HepG2 (cell line): ENCODE results near the gene PITX3. TPM values are rescaled to one million over a fixed set of nuclear protein-coding genes. Genes with fewer than 3 reads are reported as not detected.

Experiments
- KDM6A ChIP-seq: IDR thresholded peaks from 2 replicates; pipeline ENCODE4 v1.6.1; 2016; ENCODE audit warnings: low read depth
- NKX3-1 ChIP-seq: sonication (generic); formaldehyde crosslinking; IDR thresholded peaks from 2 replicates; pipeline ENCODE4 v1.5.0; 2020; ENCODE audit warnings: missing genetic modification reagents
- SP2 ChIP-seq: sonication (generic); formaldehyde crosslinking; IDR thresholded peaks from 2 replicates; pipeline ENCODE4 v1.5.1; 2020; ENCODE audit warnings: mild to moderate bottlenecking, missing genetic modification reagents
- TBL1XR1 ChIP-seq: fragments of 150-350 bp; IDR thresholded peaks from 2 replicates; pipeline ENCODE4 v1.6.1; 2014; ENCODE audit warnings: borderline replicate concordance, low read length; ENCODE audit not compliant: partially characterized antibody
- ZMYM3 ChIP-seq: sonication (generic); formaldehyde crosslinking; IDR thresholded peaks from 2 replicates; pipeline ENCODE4 v1.5.1; 2020; ENCODE audit warnings: mild to moderate bottlenecking, missing genetic modification reagents
- ZNF138 ChIP-seq: sonication (generic); formaldehyde crosslinking; IDR thresholded peaks from 2 replicates; pipeline ENCODE4 v1.5.0; 2020; ENCODE audit warnings: mild to moderate bottlenecking, low read depth, missing genetic modification reagents
- ZNF329 ChIP-seq: sonication (generic); formaldehyde crosslinking; IDR thresholded peaks from 2 replicates; pipeline ENCODE4 v1.9.0; 2021; ENCODE audit warnings: low read depth, mild to moderate bottlenecking, missing genetic modification reagents
- ZNF709 ChIP-seq: sonication (generic); formaldehyde crosslinking; IDR thresholded peaks from 2 replicates; pipeline ENCODE4 v1.5.0; 2020; ENCODE audit warnings: mild to moderate bottlenecking, missing genetic modification reagents
- ZNF761 ChIP-seq: sonication (generic); formaldehyde crosslinking; conservative IDR thresholded peaks from 2 replicates; pipeline ENCODE4 v1.4.0; 2020; ENCODE audit warnings: mild to moderate bottlenecking, missing genetic modification reagents
- ZSCAN30 ChIP-seq: sonication (generic); formaldehyde crosslinking; IDR thresholded peaks from 2 replicates; pipeline ENCODE4 v1.5.0; 2020; ENCODE audit warnings: mild to moderate bottlenecking, missing genetic modification reagents
- polyA plus RNA-seq, 8 experiments: library from polyadenylated mRNA; depleted of rRNA in 3 of 8; stranded (reverse) in 7 of 8; unstranded in 1 of 8; fragments of >200 nt; fragmentation: Illumina TruSeq in 4 of 8; extraction: Trizol in 4 of 8; gene quantifications; 2 replicates each; pipeline versions ENCODE4 v1.2.1 to v1.2.3, GENCODE V29; 2011 to 2016; ENCODE audit warnings: low read depth in 4 of 8, missing spikeins in 1 of 8, mixed read lengths in 1 of 8; ENCODE audit not compliant: insufficient read depth in 1 of 8
- total RNA-seq, 5 experiments: library from RNA; depleted of rRNA; stranded (reverse); fragments of >200 nt; fragmentation: Illumina TruSeq; extraction: Trizol; gene quantifications; 2 replicates each; pipeline ENCODE4 v1.2.3, GENCODE V29; 2016; ENCODE audit warnings: low read depth in 1 of 5
- TF ChIP-seq, protein P1 (sequence below): IDR thresholded peaks from 2 replicates; pipeline ENCODE4 v1.6.1; 2016; ENCODE audit warnings: control low read depth
- TF ChIP-seq, protein P2 (sequence below): sonication (generic); formaldehyde crosslinking; IDR thresholded peaks from 2 replicates; pipeline ENCODE4 v1.4.0; 2020; ENCODE audit warnings: missing genetic modification reagents, low read depth, mild to moderate bottlenecking, borderline replicate concordance
- TF ChIP-seq, protein P3 (sequence below): sonication (generic); formaldehyde crosslinking; IDR thresholded peaks from 2 replicates; pipeline ENCODE4 v1.4.0; 2020; ENCODE audit warnings: mild to moderate bottlenecking, missing genetic modification reagents
- TF ChIP-seq, protein P4 (sequence below): sonication (generic); formaldehyde crosslinking; IDR thresholded peaks from 2 replicates; pipeline ENCODE4 v1.4.0; 2020; ENCODE audit warnings: missing genetic modification reagents
- TF ChIP-seq, protein P5 (sequence below): sonication (generic); formaldehyde crosslinking; IDR thresholded peaks from 2 replicates; pipeline ENCODE4 v1.4.0; 2020; ENCODE audit warnings: missing genetic modification reagents
- TF ChIP-seq, protein P6 (sequence below): IDR thresholded peaks from 2 replicates; pipeline ENCODE4 v1.6.1; 2018; ENCODE audit warnings: missing genetic modification reagents, mild to moderate bottlenecking, missing compliant biosample characterization
- TF ChIP-seq, protein P7 (sequence below): sonication (generic); formaldehyde crosslinking; IDR thresholded peaks from 2 replicates; pipeline ENCODE4 v1.8.0; 2022; ENCODE audit warnings: missing genetic modification reagents, low read depth, mild to moderate bottlenecking, borderline replicate concordance

Gene PITX3
- total and polyA plus RNA-seq, 2 of the 13 experiments (the other 11 are each of a cell fraction or from before 2014, with no cell fraction given), result not detected

DNA sequence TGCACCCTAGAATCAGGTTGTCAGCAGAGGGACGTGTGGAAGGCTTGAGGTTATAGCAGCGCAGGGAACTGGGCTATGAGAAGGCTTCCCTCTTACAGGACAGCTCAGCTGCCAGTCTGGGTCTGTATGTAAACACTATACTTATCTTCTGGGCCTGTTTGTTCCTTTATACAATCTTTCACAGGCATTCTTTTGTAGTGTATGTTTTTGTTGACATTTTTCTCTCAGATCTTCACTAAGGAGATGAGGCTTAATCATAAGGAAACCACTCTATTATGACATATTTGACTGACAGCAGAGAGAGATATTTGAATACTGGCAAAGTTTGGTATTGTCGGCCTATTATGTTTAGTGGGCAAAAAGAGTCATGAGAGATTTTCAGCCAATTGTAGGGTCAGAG, 4.9 kb upstream of the PITX3 start (continued):
- TF ChIP-seq, protein P1, sequence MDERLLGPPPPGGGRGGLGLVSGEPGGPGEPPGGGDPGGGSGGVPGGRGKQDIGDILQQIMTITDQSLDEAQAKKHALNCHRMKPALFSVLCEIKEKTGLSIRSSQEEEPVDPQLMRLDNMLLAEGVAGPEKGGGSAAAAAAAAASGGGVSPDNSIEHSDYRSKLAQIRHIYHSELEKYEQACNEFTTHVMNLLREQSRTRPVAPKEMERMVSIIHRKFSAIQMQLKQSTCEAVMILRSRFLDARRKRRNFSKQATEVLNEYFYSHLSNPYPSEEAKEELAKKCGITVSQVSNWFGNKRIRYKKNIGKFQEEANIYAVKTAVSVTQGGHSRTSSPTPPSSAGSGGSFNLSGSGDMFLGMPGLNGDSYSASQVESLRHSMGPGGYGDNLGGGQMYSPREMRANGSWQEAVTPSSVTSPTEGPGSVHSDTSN (CRISPR knock-in tag), result peak; percentile 37; the same call in 1 of the 2 replicates
- TF ChIP-seq ZNF709 (no peak), TBL1XR1 (no peak), NKX3-1 (CRISPR knock-in tag) (no peak), SP2 (CRISPR knock-in tag) (no peak), ZSCAN30 (CRISPR knock-in tag) (no peak), ZNF329 (CRISPR knock-in tag) (no peak), ZNF761 (CRISPR knock-in tag) (no peak), ZNF138 (CRISPR knock-in tag) (no peak), KDM6A (CRISPR knock-in tag) (no peak), ZMYM3 (CRISPR knock-in tag) (no peak)
- TF ChIP-seq, protein P2, sequence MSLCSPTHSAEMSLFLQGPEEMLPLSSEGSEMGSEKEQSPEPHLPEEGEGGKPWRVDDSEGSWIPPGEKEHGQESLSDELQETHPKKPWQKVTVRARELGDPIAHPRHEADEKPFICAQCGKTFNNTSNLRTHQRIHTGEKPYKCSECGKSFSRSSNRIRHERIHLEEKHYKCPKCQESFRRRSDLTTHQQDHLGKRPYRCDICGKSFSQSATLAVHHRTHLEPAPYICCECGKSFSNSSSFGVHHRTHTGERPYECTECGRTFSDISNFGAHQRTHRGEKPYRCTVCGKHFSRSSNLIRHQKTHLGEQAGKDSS, result no peak
- TF ChIP-seq, protein P3, sequence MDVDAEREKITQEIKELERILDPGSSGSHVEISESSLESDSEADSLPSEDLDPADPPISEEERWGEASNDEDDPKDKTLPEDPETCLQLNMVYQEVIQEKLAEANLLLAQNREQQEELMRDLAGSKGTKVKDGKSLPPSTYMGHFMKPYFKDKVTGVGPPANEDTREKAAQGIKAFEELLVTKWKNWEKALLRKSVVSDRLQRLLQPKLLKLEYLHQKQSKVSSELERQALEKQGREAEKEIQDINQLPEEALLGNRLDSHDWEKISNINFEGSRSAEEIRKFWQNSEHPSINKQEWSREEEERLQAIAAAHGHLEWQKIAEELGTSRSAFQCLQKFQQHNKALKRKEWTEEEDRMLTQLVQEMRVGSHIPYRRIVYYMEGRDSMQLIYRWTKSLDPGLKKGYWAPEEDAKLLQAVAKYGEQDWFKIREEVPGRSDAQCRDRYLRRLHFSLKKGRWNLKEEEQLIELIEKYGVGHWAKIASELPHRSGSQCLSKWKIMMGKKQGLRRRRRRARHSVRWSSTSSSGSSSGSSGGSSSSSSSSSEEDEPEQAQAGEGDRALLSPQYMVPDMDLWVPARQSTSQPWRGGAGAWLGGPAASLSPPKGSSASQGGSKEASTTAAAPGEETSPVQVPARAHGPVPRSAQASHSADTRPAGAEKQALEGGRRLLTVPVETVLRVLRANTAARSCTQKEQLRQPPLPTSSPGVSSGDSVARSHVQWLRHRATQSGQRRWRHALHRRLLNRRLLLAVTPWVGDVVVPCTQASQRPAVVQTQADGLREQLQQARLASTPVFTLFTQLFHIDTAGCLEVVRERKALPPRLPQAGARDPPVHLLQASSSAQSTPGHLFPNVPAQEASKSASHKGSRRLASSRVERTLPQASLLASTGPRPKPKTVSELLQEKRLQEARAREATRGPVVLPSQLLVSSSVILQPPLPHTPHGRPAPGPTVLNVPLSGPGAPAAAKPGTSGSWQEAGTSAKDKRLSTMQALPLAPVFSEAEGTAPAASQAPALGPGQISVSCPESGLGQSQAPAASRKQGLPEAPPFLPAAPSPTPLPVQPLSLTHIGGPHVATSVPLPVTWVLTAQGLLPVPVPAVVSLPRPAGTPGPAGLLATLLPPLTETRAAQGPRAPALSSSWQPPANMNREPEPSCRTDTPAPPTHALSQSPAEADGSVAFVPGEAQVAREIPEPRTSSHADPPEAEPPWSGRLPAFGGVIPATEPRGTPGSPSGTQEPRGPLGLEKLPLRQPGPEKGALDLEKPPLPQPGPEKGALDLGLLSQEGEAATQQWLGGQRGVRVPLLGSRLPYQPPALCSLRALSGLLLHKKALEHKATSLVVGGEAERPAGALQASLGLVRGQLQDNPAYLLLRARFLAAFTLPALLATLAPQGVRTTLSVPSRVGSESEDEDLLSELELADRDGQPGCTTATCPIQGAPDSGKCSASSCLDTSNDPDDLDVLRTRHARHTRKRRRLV (CRISPR knock-in tag), result no peak
- TF ChIP-seq, protein P4, sequence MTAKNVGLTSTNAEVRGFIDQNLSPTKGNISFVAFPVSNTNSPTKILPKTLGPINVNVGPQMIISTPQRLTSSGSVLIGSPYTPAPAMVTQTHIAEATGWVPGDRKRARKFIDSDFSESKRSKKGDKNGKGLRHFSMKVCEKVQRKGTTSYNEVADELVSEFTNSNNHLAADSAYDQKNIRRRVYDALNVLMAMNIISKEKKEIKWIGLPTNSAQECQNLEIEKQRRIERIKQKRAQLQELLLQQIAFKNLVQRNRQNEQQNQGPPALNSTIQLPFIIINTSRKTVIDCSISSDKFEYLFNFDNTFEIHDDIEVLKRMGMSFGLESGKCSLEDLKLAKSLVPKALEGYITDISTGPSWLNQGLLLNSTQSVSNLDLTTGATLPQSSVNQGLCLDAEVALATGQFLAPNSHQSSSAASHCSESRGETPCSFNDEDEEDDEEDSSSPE (CRISPR knock-in tag), result no peak
- TF ChIP-seq, protein P5, sequence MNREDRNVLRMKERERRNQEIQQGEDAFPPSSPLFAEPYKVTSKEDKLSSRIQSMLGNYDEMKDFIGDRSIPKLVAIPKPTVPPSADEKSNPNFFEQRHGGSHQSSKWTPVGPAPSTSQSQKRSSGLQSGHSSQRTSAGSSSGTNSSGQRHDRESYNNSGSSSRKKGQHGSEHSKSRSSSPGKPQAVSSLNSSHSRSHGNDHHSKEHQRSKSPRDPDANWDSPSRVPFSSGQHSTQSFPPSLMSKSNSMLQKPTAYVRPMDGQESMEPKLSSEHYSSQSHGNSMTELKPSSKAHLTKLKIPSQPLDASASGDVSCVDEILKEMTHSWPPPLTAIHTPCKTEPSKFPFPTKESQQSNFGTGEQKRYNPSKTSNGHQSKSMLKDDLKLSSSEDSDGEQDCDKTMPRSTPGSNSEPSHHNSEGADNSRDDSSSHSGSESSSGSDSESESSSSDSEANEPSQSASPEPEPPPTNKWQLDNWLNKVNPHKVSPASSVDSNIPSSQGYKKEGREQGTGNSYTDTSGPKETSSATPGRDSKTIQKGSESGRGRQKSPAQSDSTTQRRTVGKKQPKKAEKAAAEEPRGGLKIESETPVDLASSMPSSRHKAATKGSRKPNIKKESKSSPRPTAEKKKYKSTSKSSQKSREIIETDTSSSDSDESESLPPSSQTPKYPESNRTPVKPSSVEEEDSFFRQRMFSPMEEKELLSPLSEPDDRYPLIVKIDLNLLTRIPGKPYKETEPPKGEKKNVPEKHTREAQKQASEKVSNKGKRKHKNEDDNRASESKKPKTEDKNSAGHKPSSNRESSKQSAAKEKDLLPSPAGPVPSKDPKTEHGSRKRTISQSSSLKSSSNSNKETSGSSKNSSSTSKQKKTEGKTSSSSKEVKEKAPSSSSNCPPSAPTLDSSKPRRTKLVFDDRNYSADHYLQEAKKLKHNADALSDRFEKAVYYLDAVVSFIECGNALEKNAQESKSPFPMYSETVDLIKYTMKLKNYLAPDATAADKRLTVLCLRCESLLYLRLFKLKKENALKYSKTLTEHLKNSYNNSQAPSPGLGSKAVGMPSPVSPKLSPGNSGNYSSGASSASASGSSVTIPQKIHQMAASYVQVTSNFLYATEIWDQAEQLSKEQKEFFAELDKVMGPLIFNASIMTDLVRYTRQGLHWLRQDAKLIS (CRISPR knock-in tag), result no peak
- TF ChIP-seq, protein P6, sequence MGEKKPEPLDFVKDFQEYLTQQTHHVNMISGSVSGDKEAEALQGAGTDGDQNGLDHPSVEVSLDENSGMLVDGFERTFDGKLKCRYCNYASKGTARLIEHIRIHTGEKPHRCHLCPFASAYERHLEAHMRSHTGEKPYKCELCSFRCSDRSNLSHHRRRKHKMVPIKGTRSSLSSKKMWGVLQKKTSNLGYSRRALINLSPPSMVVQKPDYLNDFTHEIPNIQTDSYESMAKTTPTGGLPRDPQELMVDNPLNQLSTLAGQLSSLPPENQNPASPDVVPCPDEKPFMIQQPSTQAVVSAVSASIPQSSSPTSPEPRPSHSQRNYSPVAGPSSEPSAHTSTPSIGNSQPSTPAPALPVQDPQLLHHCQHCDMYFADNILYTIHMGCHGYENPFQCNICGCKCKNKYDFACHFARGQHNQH (CRISPR knock-in tag), result no peak
- TF ChIP-seq, protein P7, sequence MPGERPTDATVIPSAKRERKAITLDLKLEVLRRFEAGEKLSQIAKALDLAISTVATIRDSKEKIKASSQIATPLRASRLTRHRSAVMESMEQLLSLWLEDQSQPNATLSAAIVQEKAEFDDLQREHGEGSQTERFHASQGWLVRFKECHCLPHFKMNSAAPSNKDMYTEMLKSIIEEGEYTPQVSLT, result no peak
